ENCODE measurements around the gene SIVA1. TPM values are rescaled to one million over a fixed set of nuclear protein-coding genes. Genes with fewer than 3 reads are reported as not detected.

The SIVA1 gene
- total and polyA plus RNA-seq, 2 of the 4 experiments (the other 2 are of a cell fraction) = 166 to 184 TPM

GRCh38 chr14:104800015-104800770, 47.2 kb downstream of the SIVA1 start:
- dilution Hi-C loops (cut with HindIII; ENCODE audit: low sequenced_read_pairs, unreplicated experiment) = no loop called here
- peak overlapping the region; percentile 89 for H2AFZ ChIP-seq (replicated peaks; ENCODE audit: low read length, poor library complexity)
- H3K18ac ChIP-seq (ENCODE audit: low read depth, low read length) = peak overlapping the region; percentile 29; the same call in 1 of the 2 replicates
- H2BK20ac ChIP-seq (ENCODE audit: low read depth, low read length) = no peak overlapping the region
- peak overlapping the region; percentile 59 for H4K5ac ChIP-seq (ENCODE audit: low read depth, low read length)
- no peaks in the 10 kb centered on the region; the same call in 1 of the 2 replicates for H4K20me1 ChIP-seq (ENCODE audit: insufficient read depth, low read length)
- peaks cover 9% of the 10 kb centered on the region; the same call in 1 of the 2 replicates for H3K9me1 ChIP-seq (ENCODE audit: insufficient read depth, low read length)
- peak overlapping the region; percentile 83 for H2AK9ac ChIP-seq (replicated peaks; ENCODE audit: low read depth, low read length, poor library complexity)
- peak overlapping the region; percentile 47; the same call in 1 of the 2 replicates for H3K56ac ChIP-seq (ENCODE audit: extremely low read depth, insufficient read depth, low read length)
- no peak overlapping the region for H2BK5ac ChIP-seq (ENCODE audit: low read depth, low read length, poor library complexity, severe bottlenecking)
- peak overlapping the region; percentile 23 for H3K27ac ChIP-seq (ENCODE audit: insufficient read depth, low read length)
- peak overlapping the region; percentile 41 for H3K9ac ChIP-seq (ENCODE audit: low read depth, low read length)
- H4K91ac ChIP-seq (ENCODE audit: insufficient read depth, low read depth, low read length) = peak overlapping the region; percentile 82
- no peaks in the 10 kb centered on the region for H3K27me3 ChIP-seq (ENCODE audit: control insufficient read depth, insufficient read depth, low read length)
- ATAC-seq (ENCODE audit: low read depth) = peak; percentile 75
- no peak overlapping the region; the same call in 1 of the 2 replicates for H3K23ac ChIP-seq (ENCODE audit: low read depth, low read length)
- no TSS peak for BruUV-seq (replicated peaks)
- H2BK120ac ChIP-seq (ENCODE audit: low read depth, low read length) = peak overlapping the region; percentile 46; the same call in 1 of the 2 replicates
- H2BK15ac ChIP-seq (ENCODE audit: low read depth, low read length) = no peak overlapping the region; the same call in 2 of the 3 replicates
- DNase-seq = peak; percentile 67
- peak overlapping the region; percentile 76 for H2AK5ac ChIP-seq (ENCODE audit: low read depth, low read length)
- in situ Hi-C loops (cut with MboI; ENCODE audit: low sequenced_read_pairs) = no loop called here
- POLR2A ChIA-PET (ENCODE audit: unreplicated experiment) = no interaction called here
- peak overlapping the region; percentile 81 for H3K14ac ChIP-seq (replicated peaks; ENCODE audit: low read depth, low read length)
- peaks cover 22% of the 10 kb centered on the region for H3K4me1 ChIP-seq (ENCODE audit: control insufficient read depth, insufficient read depth, low read length)
- peak overlapping the region; percentile 61 for H3K4me3 ChIP-seq (ENCODE audit: insufficient read depth, low read depth, low read length)
- H3K9me3 ChIP-seq (ENCODE audit: control insufficient read depth, insufficient read depth, low read length) = no peaks in the 10 kb centered on the region
- H3K36me3 ChIP-seq (ENCODE audit: control insufficient read depth, insufficient read depth, low read length) = no peaks in the 10 kb centered on the region
- peaks cover 0 to 10% of the 10 kb centered on the region in 2 experiments; a peak in 1 of 4 replicates for H3K79me1 ChIP-seq (ENCODE audit: low read depth in 1 of 2, low read length in 2 of 2)
- peak overlapping the region; percentile 53 for H3K4me2 ChIP-seq (ENCODE audit: low read depth, low read length)
- TF ChIP-seq CEBPB (IDR thresholded peaks at IDR 0.05; ENCODE audit: low read depth, low read length) = no peak
- TF ChIP-seq MAZ (IDR thresholded peaks at IDR 0.05; ENCODE audit: borderline replicate concordance, low read depth, low read length) = peak; percentile 92
- no peak for TF ChIP-seq RCOR1 (IDR thresholded peaks at IDR 0.05; ENCODE audit: insufficient replicate concordance, low read length)
- peak; percentile 41 for TF ChIP-seq CTCF (conservative IDR thresholded peaks at IDR 0.05; ENCODE audit: low read depth, low read length)
- peak overlapping the region; percentile 85 to 99; a peak in 3 of 4 replicates for H4K8ac ChIP-seq (ENCODE audit: low read depth in 2 of 2, low read length in 2 of 2)
- CTCF ChIA-PET = interaction anchor here (0.9 kb wide), 1 partner anchor 27 kb away, joined by 3 read pairs; no protein-coding TSS in a partner anchor
- peak overlapping the region; percentile 84 for H3K4ac ChIP-seq (ENCODE audit: low read depth, low read length)
- 0% methylated on average over 32 of the region's 83 CpGs; no CpG with 5 or more reads in 1 of the 2 experiments for WGBS, 2 experiments (ENCODE audit: extremely low coverage in 2 of 2, insufficient read length in 1 of 2)
- intact Hi-C loops (cut with micrococcal nuclease) = no loop called here
